Activated CD8-positive, alpha-beta memory T cell treated with anti-CD3 and anti-CD28 coated beads, Interleukin-2, amount 10 ng/mL, durations not matched to agents 7 days and 5 days (primary cell): Measurements from ENCODE around the gene DEPDC7. TPM values are rescaled to one million over a fixed set of nuclear protein-coding genes. Genes with fewer than 3 reads are reported as not detected.

Experiments used
- ATAC-seq: fragments of 150-1000 bp; cut with Tn5 transposase; one replicate; pipeline ENCODE4 v1.10.0; 2021; ENCODE audit warnings: moderate library complexity
- CTCF ChIA-PET: fragments of 350-600 bp; sonication (Branson Sonifier 250); formaldehyde crosslinking; loops from one replicate; lab custom pipeline; 2021; ENCODE audit warnings: antibody characterized with exemption; lab: Charles Lee
- DNase-seq: peaks from one replicate; pipeline ENCODE4 v3.0.0-alpha.2; 2020
- H3K27ac Mint-ChIP-seq: one replicate; pipeline ENCODE4 v1.8.0; 2021; ENCODE audit warnings: mild to moderate bottlenecking, mixed read lengths
- H3K27me3 Mint-ChIP-seq: one replicate; pipeline ENCODE4 v1.8.0; 2021; ENCODE audit warnings: mixed read lengths
- H3K36me3 Mint-ChIP-seq: one replicate; pipeline ENCODE4 v1.8.0; 2021; ENCODE audit warnings: mild to moderate bottlenecking, mixed read lengths
- H3K4me1 Mint-ChIP-seq: one replicate; pipeline ENCODE4 v1.8.0; 2021; ENCODE audit warnings: mixed read lengths
- H3K4me3 Mint-ChIP-seq: one replicate; pipeline ENCODE4 v1.8.0; 2021; ENCODE audit warnings: mild to moderate bottlenecking, moderate library complexity, mixed read lengths
- H3K9me3 Mint-ChIP-seq: one replicate; pipeline ENCODE4 v1.8.0; 2022; ENCODE audit warnings: low read depth, mixed read lengths
- total RNA-seq, 2 experiments: library from RNA; stranded (reverse); gene quantifications; one replicate each; pipeline ENCODE4 v1.2.3, GENCODE V29; 2021

DEPDC7 gene
- total RNA-seq, 2 experiments from 2014 or later = 1.6 to 2.3 TPM

- Mint-ChIP-seq H3K4me1 (peaks cover 12% of the 10 kb centered on the region), H3K27me3 (no peaks in the 10 kb centered on the region), H3K27ac (no peak overlapping the region), H3K36me3 (peaks cover 30% of the 10 kb centered on the region), H3K4me3 (no peak overlapping the region), H3K9me3 (no peaks in the 10 kb centered on the region)
- no peak for DNase-seq
- CTCF ChIA-PET = no interaction called here
- no peak for ATAC-seq
Observed at GRCh38 chr11:33068611-33069340, 53.1 kb downstream of the DEPDC7 start.

GRCh38 chr11:33072465-33072864 is 56.8 kb downstream of the DEPDC7 start:
- Mint-ChIP-seq H3K27me3 (no peaks in the 10 kb centered on the region), H3K9me3 (no peaks in the 10 kb centered on the region), H3K27ac (no peak overlapping the region), H3K36me3 (peaks cover 42% of the 10 kb centered on the region), H3K4me1 (no peaks in the 10 kb centered on the region), H3K4me3 (no peak overlapping the region)
- no peak for DNase-seq
- CTCF ChIA-PET = no interaction called here
- no peak for ATAC-seq

Other genes with a start within 250 kb of the DEPDC7 start
- under 1 TPM in 1 of 2 experiments, not detected in 1; 0.47 TPM for gene CCDC73, start 221.2 kb upstream of the DEPDC7 start, total RNA-seq
- 1 to 10 TPM in 1 of 2 experiments, under 1 TPM in 1; 0.55 to 1.9 TPM for gene PRRG4, start 186.0 kb upstream of the DEPDC7 start, total RNA-seq
- gene QSER1, start 123.1 kb upstream of the DEPDC7 start, total RNA-seq = 10 to 100 TPM in 1 of 2 experiments, 1 to 10 TPM in 1; 8.0 to 11.6 TPM
- 10 to 100 TPM; 19.1 to 20.9 TPM for gene TCP11L1, start 23.7 kb downstream of the DEPDC7 start, total RNA-seq
- 10 to 100 TPM; 32.2 to 36.3 TPM for gene CSTF3, start 145.6 kb downstream of the DEPDC7 start, total RNA-seq
- 10 to 100 TPM; 33.6 to 34.4 TPM for gene HIPK3, start 241.5 kb downstream of the DEPDC7 start, total RNA-seq